Right ventricle myocardium superior (tissue), 1 donor: ENCODE measurements around the gene MAP4K3. TPM values are rescaled to one million over a fixed set of nuclear protein-coding genes. Genes with fewer than 3 reads are reported as not detected.
"Not testable (repeated sequence)": the region's sequence is repeated elsewhere in the genome, so short reads cannot be mapped to it uniquely, and the experiment has no call there.

Experiments used
- ATAC-seq: fragments of 200-7000 bp; cut with Tn5 transposase; one replicate; pipeline ENCODE4 v1.9.1; 2020; ENCODE audit warnings: mild to moderate bottlenecking; ENCODE audit not compliant: poor library complexity
- DNase-seq: peaks from one replicate; pipeline ENCODE4 v3.0.0-alpha.2; 2020
- intact Hi-C: fragments of 100-400 bp; cut with DNase I; formaldehyde crosslinking; loops from one replicate; pipeline ENCODE4 v1.11.2; 2022
- total RNA-seq: library from RNA; stranded (reverse); fragmentation: NEBNext Ultra II Directional; extraction: Animal tissue kit (Norgen Biotek cat#: 25700); gene quantifications from one replicate; pipeline ENCODE4 v1.2.1, GENCODE V29; 2021
- donor health status: DM: no; HTN: yes; CAD: no; lungs with severe emphysema.

MAP4K3 gene
- total RNA-seq, 1 donor from 2014 or later: 37.8 TPM

- ATAC-seq: no peak
- intact Hi-C loops: no loop called here
These were observed 162.1 kb downstream of the MAP4K3 start for GRCh38 chr2:39275016-39275415.

DNA sequence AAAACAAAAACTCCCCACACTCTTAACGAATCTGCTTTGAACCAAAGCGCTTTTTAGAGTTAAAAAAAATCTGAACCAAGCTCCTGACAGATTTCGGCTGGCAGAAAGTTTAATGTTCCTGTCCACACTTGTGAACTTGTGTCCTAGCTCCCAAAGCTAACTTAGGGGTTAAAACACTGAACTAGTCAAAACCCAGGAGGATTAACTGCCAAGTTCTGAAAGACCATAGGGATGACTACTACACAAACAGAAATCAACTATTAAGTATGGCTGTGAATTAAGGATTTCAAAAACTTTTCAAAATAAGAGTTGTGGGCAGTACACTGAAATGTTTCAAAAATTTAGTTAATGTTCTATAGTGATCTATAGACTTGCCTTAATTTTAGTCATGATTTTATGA is 167.1 kb downstream of the MAP4K3 start:
- intact Hi-C loops: no loop called here
- ATAC-seq: no peak
- no peak for DNase-seq

More at GRCh38 chr2:39275016-39275415, 162.1 kb downstream of the MAP4K3 start:
- no peak for DNase-seq

- DNase-seq: no peak
- no peak for ATAC-seq
- intact Hi-C loops: no loop called here
These were observed 170.1 kb downstream of the MAP4K3 start for GRCh38 chr2:39266916-39267434.

GRCh38 chr2:39266139-39266805 is 170.8 kb downstream of the MAP4K3 start:
- intact Hi-C loops: no loop called here
- no peak for DNase-seq
- ATAC-seq: peak; percentile 18

DNA sequence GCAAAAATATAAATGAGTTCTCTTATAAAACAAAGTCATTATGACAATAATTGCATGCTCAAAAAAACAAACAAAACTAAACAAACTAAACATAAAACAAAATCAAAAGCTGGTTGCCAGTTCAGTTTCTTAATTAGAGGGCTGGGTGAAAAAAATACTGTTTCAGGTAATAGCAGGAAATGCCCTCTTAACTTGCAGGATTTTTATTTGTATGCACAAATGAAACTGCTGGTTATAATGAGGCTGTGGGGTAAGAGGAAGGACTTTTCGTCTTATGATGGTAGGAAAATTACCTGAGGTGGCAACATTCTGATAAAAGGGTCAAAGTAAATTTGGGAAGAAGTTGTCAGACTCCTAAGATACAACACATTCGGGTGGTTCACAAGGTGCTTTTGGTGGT is 171.8 kb downstream of the MAP4K3 start:
- intact Hi-C loops: no loop called here
- ATAC-seq: no peak

GRCh38 chr2:39264733-39265132 is 172.4 kb downstream of the MAP4K3 start:
- intact Hi-C loops: no loop called here
- no peak for DNase-seq
- ATAC-seq: no peak

More for the DNA sequence above, 171.8 kb downstream of the MAP4K3 start:
- DNase-seq: no peak

GRCh38 chr2:39260087-39260486 is 177.0 kb downstream of the MAP4K3 start:
- no peak for ATAC-seq

GRCh38 chr2:39256040-39256439 is 181.0 kb downstream of the MAP4K3 start:
- ATAC-seq: no peak
- no peak for DNase-seq
- intact Hi-C loops: no loop called here

More at GRCh38 chr2:39260087-39260486, 177.0 kb downstream of the MAP4K3 start:
- intact Hi-C loops: no loop called here
- no peak for DNase-seq

DNA sequence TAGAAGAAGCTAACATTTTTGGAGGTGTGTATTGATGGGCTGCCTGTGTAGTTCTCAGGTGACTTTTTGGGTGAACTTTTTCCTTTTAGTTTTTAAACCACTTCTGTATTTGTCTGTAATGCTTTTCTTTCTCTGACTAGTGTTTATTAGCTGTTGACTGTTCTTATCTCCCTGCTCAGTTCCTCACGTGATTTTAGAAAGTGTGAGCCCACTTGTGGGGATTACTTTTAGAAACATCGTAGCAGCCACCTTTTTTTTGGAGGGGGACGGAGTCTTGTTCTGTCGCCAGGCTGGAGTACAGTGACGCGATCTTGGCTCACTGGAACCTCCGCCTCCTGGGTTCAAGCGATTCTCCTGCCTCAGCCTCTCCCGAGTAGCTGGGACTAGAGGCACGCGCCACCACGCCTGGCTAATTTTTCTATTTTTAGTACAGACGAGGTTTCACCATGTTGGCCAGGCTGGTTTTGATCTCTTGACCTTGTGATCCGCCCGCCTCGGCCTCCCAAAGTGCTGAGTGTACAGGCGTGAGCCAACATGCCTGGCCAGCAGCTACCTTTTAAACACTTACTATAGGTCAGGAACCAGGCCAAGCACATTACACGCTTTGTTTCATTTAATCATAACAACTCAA is 184.1 kb downstream of the MAP4K3 start:
- ATAC-seq (peak; percentile 51), DNase-seq (peak; percentile 48)
- intact Hi-C loops: no loop called here

- intact Hi-C loops: no loop called here
- ATAC-seq (peak; percentile 47), DNase-seq (no peak)
These were observed 189.5 kb downstream of the MAP4K3 start for GRCh38 chr2:39247512-39248043.

- ATAC-seq (no peak), DNase-seq (no peak)
- intact Hi-C loops: no loop called here
These were observed 190.6 kb downstream of the MAP4K3 start for GRCh38 chr2:39246382-39246980.

DNA sequence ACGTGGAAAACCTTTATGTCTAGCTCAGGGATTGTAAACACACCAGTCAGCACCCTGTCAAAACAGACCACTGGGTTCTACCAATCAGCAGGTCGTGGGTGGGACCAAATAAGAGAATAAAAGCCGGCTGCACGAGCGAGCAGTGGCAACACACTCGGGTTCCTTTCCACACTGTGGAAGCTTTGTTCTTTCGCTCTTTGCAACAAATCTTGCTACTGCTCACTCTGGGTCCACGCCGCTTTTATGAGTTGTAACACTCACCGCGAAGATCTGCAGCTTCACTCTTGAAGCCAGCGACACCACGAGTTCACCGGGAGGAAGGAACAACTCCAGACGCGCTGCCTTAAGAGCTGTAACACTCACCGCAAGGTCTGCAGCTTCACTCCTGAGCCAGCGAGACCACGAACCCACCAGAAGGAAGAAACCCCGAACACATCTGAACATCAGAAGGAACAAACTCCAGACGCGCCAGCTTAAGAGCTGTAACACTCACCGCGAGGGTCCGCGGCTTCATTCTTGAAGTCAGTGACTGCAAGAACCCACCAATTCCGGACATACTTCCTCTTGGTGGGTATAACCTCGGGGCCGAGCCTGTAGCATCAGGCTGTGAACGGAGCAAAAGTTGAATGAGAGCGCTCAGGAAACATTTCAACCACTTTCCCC is 192.0 kb downstream of the MAP4K3 start:
- ATAC-seq, intact Hi-C loops, DNase-seq: not testable (repeated sequence)

DNA sequence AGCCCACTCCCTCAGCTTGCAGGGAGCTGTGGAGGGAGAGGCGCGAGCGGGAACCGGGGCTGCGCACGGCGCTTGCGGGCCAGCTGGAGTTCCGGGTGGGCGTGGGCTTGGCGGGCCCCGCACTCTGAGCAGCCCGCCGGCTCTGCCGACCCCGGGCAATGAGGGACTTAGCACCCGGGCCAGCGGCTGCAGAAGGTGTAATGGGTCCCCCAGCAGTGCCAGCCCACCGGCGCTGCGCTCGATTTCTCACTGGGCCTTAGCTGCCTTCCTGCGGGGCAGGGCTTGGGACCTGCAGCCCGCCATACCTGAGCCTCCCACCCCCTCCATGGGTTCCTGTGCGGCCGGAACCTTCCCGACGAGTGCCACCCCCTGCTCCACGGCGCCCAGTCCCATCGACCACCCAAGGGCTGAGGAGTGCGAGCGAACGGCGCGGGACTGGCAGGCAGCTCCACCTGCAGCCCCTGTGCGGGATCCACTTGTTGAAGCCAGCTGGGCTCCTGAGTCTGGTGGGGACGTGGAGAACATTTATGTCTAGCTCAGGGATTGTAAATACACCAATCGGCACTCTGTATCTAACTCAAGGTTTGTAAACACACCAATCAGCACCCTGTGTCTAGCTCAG is 192.7 kb downstream of the MAP4K3 start:
- intact Hi-C loops, ATAC-seq: not testable (repeated sequence)

DNA sequence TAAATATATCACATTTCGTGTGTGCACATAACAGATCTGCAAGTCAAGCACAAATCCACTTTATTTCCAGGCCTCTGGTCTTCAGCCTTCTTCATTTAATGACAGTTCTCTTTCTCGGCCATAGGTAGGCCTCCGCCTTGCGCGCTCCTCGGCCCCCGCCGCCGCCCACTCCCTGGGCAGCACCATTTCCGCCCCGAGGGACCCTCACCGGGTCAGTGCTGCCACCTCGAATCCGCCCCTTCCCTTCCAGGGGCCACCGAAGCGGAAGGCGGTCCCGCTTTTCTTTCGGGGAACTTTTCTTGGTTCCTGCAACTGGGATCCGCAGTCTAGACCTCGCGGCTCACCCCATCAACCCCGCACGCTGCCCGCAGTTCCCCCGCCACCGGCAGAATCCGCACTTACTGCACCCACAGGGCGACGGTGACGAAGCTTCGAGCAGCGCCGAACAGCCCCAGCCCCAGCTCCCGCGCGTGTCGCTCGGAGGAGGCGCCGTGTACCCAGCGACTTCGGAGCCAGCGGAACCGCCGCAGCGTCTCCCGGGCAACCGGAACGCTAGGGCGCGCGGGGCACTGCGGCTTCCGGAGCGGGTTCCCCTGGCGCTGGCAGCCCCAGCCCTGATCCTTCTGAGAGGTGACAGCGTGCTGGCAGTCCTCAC is 193.5 kb downstream of the MAP4K3 start, which contains the start of gene CDKL4:
TSS of gene CDKL4 (minus strand) at position 502 of the 655 bp plus-strand sequence.
- intact Hi-C loops: no loop called here
- peak; percentile 49 for DNase-seq
- peak; percentile 51 for ATAC-seq

More for the DNA sequence above, 192.7 kb downstream of the MAP4K3 start:
- not testable (repeated sequence) for DNase-seq

- intact Hi-C loops: no loop called here
- DNase-seq: no peak
- ATAC-seq: peak; percentile 69
These were observed 195.5 kb downstream of the MAP4K3 start for GRCh38 chr2:39241588-39241987.

DNA sequence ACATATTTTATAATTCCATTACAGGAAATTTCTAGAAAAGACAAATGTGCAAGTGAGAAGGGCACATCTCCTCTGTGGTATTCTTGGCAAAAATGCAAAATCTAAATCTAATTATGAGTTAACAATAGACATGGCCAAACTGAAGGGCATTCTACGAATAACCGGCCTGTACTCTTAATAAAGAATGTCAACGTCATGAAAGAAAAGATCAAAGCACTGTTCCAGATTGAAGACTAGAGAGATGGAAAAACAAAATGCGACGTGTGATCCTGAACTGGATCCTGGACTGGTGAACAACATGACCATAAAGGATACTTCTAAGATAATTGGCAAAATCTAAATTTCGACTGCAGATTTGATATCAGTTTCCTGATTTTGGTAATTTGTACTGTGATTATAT is 196.3 kb downstream of the MAP4K3 start:
- no peak for DNase-seq
- ATAC-seq: peak; percentile 22
- intact Hi-C loops: no loop called here

DNA sequence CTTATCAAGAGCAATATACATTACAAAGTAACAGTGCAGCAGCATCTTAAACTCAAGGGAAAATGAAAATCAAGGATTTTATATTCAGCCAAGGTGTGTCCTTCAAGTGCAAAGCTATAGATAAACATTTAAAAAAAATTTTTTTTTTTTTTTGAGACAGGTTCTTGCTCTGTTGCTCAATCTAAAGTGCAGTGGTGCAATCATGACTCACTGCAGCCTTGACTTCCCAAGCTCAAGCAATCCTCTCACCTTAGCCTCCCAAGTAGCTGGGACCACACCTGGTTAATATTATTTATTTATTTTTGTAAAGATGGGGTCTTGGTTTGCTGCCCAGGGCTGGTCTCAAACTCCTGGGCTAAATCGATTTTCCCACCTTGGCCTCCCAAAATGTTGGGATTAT is 202.3 kb downstream of the MAP4K3 start:
- DNase-seq: no peak
- ATAC-seq: no peak
- intact Hi-C loops: loop anchor here (5.0 kb wide), 1 partner anchor 287 kb away; no protein-coding TSS in a partner anchor

DNA sequence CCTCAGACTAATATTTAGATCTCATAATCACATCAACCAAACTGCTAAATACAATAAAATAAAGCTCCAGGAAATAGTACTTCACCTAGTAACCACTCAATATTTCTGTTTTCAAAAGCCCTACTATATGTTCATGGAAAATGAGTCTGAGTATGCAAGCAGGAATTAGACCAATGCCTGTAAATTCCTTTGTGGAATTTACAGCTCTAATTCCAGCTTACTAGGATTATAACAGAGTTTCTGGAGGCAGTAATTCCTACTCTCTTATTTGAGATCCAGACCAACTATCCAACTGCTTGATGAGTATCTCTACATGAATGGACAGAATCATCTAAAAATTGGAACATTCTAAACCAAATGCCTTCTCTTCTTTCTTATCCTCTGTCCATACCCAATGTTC is 204.9 kb downstream of the MAP4K3 start:
- intact Hi-C loops: loop anchor here (5.0 kb wide), 1 partner anchor 285 kb away; no protein-coding TSS in a partner anchor

More for the DNA sequence above, 204.9 kb downstream of the MAP4K3 start:
- no peak for ATAC-seq
- no peak for DNase-seq
